ENCODE data around the gene PRR35. TPM values are rescaled to one million over a fixed set of nuclear protein-coding genes. Genes with fewer than 3 reads are reported as not detected.
A peak's percentile ranks its signal among the peaks of the same experiment; 100 is the strongest.

Gene PRR35
- total RNA-seq, 4 donors from 2014 or later = not detected

DNA sequence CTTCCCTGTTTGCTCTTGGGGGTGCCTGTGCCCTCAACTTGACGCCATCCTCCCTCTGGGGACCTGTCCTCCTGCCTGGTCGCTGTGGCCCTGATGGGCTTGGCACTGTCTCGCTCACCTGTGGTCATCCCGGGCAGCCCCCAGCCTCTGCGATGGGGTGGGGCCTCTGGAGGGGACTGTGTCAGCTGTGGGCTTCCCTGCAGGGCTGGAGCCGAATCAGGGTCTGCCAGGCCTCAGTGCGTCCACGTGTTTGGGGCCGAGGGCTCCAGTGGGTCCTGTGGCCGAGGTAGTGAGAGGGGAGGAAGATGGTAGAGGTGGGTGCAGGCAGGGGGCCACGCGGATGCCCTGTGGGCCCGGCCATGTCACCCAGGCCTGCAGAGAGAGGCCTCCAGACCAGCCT, 17.6 kb downstream of the PRR35 start:
- intact Hi-C loops (cut with DNase I) = no loop called here
- H3K27ac ChIP-seq = no peak overlapping the region
- no peaks in the 10 kb centered on the region for H3K4me1 ChIP-seq
- 91% methylated on average over 7 of the region's 13 CpGs; no CpG with 5 or more reads in 1 of the 2 donors for WGBS, 2 donors
- H3K9me3 ChIP-seq = no peaks in the 10 kb centered on the region
- no peaks in the 10 kb centered on the region for H3K27me3 ChIP-seq
- peaks cover 15 to 23% of the 10 kb centered on the region in 2 donors for H3K36me3 ChIP-seq
- TF ChIP-seq, protein P1, sequence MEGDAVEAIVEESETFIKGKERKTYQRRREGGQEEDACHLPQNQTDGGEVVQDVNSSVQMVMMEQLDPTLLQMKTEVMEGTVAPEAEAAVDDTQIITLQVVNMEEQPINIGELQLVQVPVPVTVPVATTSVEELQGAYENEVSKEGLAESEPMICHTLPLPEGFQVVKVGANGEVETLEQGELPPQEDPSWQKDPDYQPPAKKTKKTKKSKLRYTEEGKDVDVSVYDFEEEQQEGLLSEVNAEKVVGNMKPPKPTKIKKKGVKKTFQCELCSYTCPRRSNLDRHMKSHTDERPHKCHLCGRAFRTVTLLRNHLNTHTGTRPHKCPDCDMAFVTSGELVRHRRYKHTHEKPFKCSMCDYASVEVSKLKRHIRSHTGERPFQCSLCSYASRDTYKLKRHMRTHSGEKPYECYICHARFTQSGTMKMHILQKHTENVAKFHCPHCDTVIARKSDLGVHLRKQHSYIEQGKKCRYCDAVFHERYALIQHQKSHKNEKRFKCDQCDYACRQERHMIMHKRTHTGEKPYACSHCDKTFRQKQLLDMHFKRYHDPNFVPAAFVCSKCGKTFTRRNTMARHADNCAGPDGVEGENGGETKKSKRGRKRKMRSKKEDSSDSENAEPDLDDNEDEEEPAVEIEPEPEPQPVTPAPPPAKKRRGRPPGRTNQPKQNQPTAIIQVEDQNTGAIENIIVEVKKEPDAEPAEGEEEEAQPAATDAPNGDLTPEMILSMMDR (IDR thresholded peaks at IDR 0.05) = no peak
- TF ChIP-seq POLR2A (IDR thresholded peaks at IDR 0.05) = no peak
- H3K4me3 ChIP-seq (replicated peaks in 1 of 3) = no peak overlapping the region
- no peak for DNase-seq

DNA sequence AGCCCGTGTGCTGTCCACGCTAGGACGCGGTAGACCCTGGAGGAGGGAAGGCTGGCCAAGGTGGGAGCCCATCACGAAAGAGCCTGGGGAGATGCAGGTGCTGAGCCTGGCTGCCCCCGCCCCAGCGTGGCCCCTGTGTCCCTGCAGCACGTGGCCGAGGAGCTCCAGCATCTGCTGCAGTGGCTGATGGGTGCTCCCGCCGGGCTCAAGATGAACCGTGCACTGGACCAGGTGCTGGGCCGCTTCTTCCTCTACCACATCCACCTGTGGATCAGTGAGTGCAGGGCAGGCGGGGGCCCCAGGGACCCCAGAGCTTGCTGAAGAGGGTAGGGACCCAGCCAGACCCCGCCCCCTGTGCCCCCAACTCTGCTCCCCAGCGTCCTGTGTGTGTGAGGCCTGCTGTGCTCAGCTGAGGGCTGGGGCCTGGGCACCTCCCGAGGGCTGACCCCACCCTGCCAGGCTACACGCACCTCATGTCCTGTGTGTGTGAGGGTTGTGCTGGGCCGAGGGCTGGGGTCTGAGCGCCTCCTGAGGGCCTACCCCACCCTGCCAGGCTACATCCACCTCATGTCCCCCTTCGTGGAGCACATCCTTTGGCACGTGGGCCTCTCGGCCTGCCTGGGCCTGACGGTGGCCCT, 18.2 kb downstream of the PRR35 start:
- TF ChIP-seq POLR2A (IDR thresholded peaks at IDR 0.05) = no peak
- TF ChIP-seq, protein P1 (IDR thresholded peaks at IDR 0.05) = no peak
- H3K9me3 ChIP-seq = no peaks in the 10 kb centered on the region
- intact Hi-C loops (cut with DNase I) = no loop called here
- H3K4me1 ChIP-seq = no peaks in the 10 kb centered on the region
- H3K36me3 ChIP-seq = peaks cover 15 to 23% of the 10 kb centered on the region in 2 donors
- no peak for DNase-seq
- H3K27ac ChIP-seq = no peak overlapping the region
- no peak overlapping the region for H3K4me3 ChIP-seq (replicated peaks in 1 of 3)
- 74 to 93% methylated on average over 6 to 8 of the region's 24 CpGs for WGBS, 2 donors
- H3K27me3 ChIP-seq = no peaks in the 10 kb centered on the region

- no peak for TF ChIP-seq POLR2A (IDR thresholded peaks at IDR 0.05)
- TF ChIP-seq, protein P1 (IDR thresholded peaks at IDR 0.05) = peak; percentile 20 to 61 (median 36)
- Histone ChIP-seq H3K36me3 (peaks cover 15 to 21% of the 10 kb centered on the region in 2 donors), H3K27me3 (no peaks in the 10 kb centered on the region), H3K4me3 (replicated peaks in 1 of 3) (no peak overlapping the region), H3K4me1 (no peaks in the 10 kb centered on the region), H3K9me3 (no peaks in the 10 kb centered on the region), H3K27ac (no peak overlapping the region)
- intact Hi-C loops (cut with DNase I) = no loop called here
- DNase-seq = peak; percentile 51 to 65
- WGBS, 2 donors = 32 to 84% methylated on average over 5 to 12 of the region's 34 CpGs
Measured at GRCh38 chr16:578870-579405, 18.7 kb downstream of the PRR35 start.

DNA sequence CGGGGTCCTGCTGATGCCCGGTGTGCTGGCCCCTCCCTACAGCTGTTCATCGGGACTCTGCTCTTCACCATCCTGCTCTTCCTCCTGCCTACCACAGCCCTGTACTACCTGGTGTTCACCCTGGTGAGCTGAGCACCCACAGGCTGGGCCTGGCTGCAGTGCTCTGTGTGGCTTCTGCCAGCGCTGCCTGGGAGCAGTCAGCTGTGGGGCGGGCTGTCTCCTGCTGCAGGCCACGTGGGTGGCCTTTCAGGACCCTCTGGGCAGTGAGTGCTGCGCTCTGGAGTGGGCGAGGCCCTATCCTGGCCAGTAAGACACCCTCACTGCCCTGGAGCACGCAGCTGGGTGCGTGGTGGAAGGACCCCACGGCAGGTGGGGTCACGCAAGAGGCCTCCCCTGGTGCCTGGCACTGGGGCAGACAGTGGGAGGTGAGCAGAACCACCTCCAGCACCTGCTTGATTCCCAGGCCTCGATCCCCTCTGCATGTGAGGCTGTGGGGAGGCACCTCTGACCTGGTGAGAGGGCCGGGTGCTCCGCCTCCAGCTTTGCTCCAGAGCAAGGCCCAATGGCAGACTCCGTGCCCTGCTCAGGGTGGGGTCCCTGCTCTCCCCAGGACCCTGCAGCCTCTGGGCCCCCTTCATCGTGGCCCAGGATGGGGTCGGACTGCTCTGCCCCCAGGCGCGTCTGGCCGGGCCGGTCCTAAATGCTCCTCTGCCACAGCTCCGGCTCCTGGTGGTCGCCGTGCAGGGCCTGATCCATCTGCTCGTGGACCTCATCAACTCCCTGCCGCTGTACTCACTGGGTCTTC, 20.1 kb downstream of the PRR35 start:
- TF ChIP-seq, protein P1 (IDR thresholded peaks at IDR 0.05) = no peak
- no peak for TF ChIP-seq POLR2A (IDR thresholded peaks at IDR 0.05)
- Histone ChIP-seq H3K27me3 (no peaks in the 10 kb centered on the region), H3K27ac (no peak overlapping the region), H3K4me1 (peaks cover 0 to 1% of the 10 kb centered on the region in 2 donors), H3K9me3 (no peaks in the 10 kb centered on the region), H3K36me3 (peaks cover 5 to 7% of the 10 kb centered on the region in 2 donors), H3K4me3 (replicated peaks in 1 of 3) (no peak overlapping the region)
- 94 to 96% methylated on average over 9 to 11 of the region's 27 CpGs for WGBS, 2 donors
- intact Hi-C loops (cut with DNase I) = no loop called here
- DNase-seq = no peak

Data from thyroid gland (tissue), 4 donors.